CD4-positive, alpha-beta T cell treated with Interleukin-6 for 4 hours (primary cell): Measurements from ENCODE around the gene PROZ.
A peak's percentile ranks its signal among the peaks of the same experiment; 100 is the strongest.
"Not testable (repeated sequence)": the region's sequence is repeated elsewhere in the genome, so short reads cannot be mapped to it uniquely, and the experiment has no call there.

ENCODE experiments used
- DNase-seq: peaks from one replicate; pipeline ENCODE4 v3.0.0-alpha.2; 2020; ENCODE audit warnings: mixed read lengths

Gene PROZ

GRCh38 chr13:113158946-113159345 is 498 bp downstream of the PROZ start:
- DNase-seq = no peak

GRCh38 chr13:113159701-113160100 is 1.3 kb downstream of the PROZ start:
- no peak for DNase-seq

- DNase-seq = no peak
These were observed 2.5 kb downstream of the PROZ start for GRCh38 chr13:113160983-113161382.

- DNase-seq = peak; percentile 15
These were observed 3.0 kb downstream of the PROZ start for GRCh38 chr13:113161433-113161832.

GRCh38 chr13:113161975-113162374 is 3.5 kb downstream of the PROZ start:
- not testable (repeated sequence) for DNase-seq

- DNase-seq = peak; percentile 12
These were observed 4.6 kb downstream of the PROZ start for GRCh38 chr13:113162783-113163685.

- no peak for DNase-seq
These were observed 6.0 kb downstream of the PROZ start for GRCh38 chr13:113164492-113164891.

- DNase-seq = no peak
These were observed 7.8 kb downstream of the PROZ start for GRCh38 chr13:113166266-113166665.

- no peak for DNase-seq
These were observed 8.2 kb downstream of the PROZ start for GRCh38 chr13:113166681-113167080.

- no peak for DNase-seq
These were observed 8.7 kb downstream of the PROZ start for GRCh38 chr13:113167155-113167554.

GRCh38 chr13:113167575-113167974 is 9.1 kb downstream of the PROZ start:
- no peak for DNase-seq

- no peak for DNase-seq
These were observed 9.8 kb downstream of the PROZ start for GRCh38 chr13:113168211-113168610.

- DNase-seq = no peak
These were observed 11.1 kb downstream of the PROZ start for GRCh38 chr13:113169277-113170272.

- no peak for DNase-seq
These were observed 12.1 kb downstream of the PROZ start for GRCh38 chr13:113170511-113170910.

GRCh38 chr13:113171250-113172125 is 13.0 kb downstream of the PROZ start:
- no peak for DNase-seq

GRCh38 chr13:113172419-113172926 is 14.0 kb downstream of the PROZ start:
- no peak for DNase-seq

GRCh38 chr13:113176280-113176679 is 17.8 kb downstream of the PROZ start:
- DNase-seq = peak; percentile 52

GRCh38 chr13:113176822-113177221 is 18.4 kb downstream of the PROZ start:
- no peak for DNase-seq

- DNase-seq = no peak
These were observed 19.8 kb downstream of the PROZ start for GRCh38 chr13:113178070-113178895.

GRCh38 chr13:113178896-113179167 is 20.4 kb downstream of the PROZ start:
- DNase-seq = no peak
